Spleen (tissue), 11 donors: Measurements from ENCODE around the gene BPI. TPM values are rescaled to one million over a fixed set of nuclear protein-coding genes. Genes with fewer than 3 reads are reported as not detected.

Experiments used
- DNase-seq: peaks from one replicate; pipeline ENCODE4 v3.0.0-alpha.2; 2020
- H3K27ac ChIP-seq, 8 donors: fragments of 200-600 bp; sonication (generic) in 7 of 8; 1 replicate in 4 of 8; 2 replicates in 4 of 8; pipeline versions ENCODE4 v1.5.0 to v1.8.0; 2016 to 2021; ENCODE audit warnings: inconsistent platforms in 4 of 8, mild to moderate bottlenecking in 4 of 8, moderate library complexity in 1 of 8
- H3K27me3 ChIP-seq, 7 donors: fragments of 200-600 bp; sonication (generic) in 6 of 7; replicated peaks in 1 of 7; 1 replicate in 4 of 7; 2 replicates in 3 of 7; pipeline versions ENCODE4 v1.5.0 to v1.8.0; 2016 to 2021; ENCODE audit warnings: inconsistent platforms in 3 of 7, mild to moderate bottlenecking in 1 of 7
- H3K36me3 ChIP-seq, 6 donors: fragments of 200-600 bp; sonication (generic) in 5 of 6; 1 replicate in 4 of 6; 2 replicates in 2 of 6; pipeline versions ENCODE4 v1.5.0 to v1.8.0; 2016 to 2021; ENCODE audit warnings: inconsistent platforms in 2 of 6
- H3K4me1 ChIP-seq, 6 donors: fragments of 200-600 bp; sonication (generic) in 5 of 6; 1 replicate in 3 of 6; 2 replicates in 3 of 6; pipeline versions ENCODE4 v1.5.0 to v1.8.0; 2016 to 2021; ENCODE audit warnings: inconsistent platforms in 3 of 6
- H3K4me3 ChIP-seq, 8 donors: fragments of 200-600 bp; sonication (generic) in 7 of 8; 1 replicate in 4 of 8; 2 replicates in 4 of 8; pipeline versions ENCODE4 v1.5.0 to v1.8.0; 2016 to 2021; ENCODE audit warnings: inconsistent platforms in 4 of 8, mild to moderate bottlenecking in 4 of 8, moderate library complexity in 2 of 8
- H3K9me3 ChIP-seq, 8 donors: fragments of 200-600 bp; sonication (generic) in 7 of 8; 1 replicate in 4 of 8; 2 replicates in 4 of 8; pipeline versions ENCODE4 v1.5.0 to v1.8.0; 2016 to 2021; ENCODE audit warnings: inconsistent platforms in 4 of 8
- POLR2A ChIP-seq, 3 donors: fragments of 450-650 bp; IDR thresholded peaks; one replicate each; pipeline ENCODE4 v1.5.1; 2017; ENCODE audit warnings: antibody characterized with exemption in 3 of 3, mild to moderate bottlenecking in 1 of 3
- POLR2AphosphoS5 ChIP-seq, 3 donors: sonication (generic); formaldehyde crosslinking; IDR thresholded peaks; one replicate each; pipeline ENCODE4 v1.5.1; 2017; ENCODE audit warnings: antibody characterized with exemption in 3 of 3
- WGBS, 5 donors: extraction: QIAGEN DNeasy Blood & Tissue Kit in 3 of 5; methylation state at CpG; one replicate each; pipeline versions ENCODE4 v1.1.5 to v1.1.7; 2013 to 2018; 5-methylcytosine and 5-hydroxymethylcytosine counted together
- intact Hi-C: fragments of 100-400 bp; cut with DNase I; formaldehyde crosslinking; loops from one replicate; pipeline ENCODE4 v1.15.0; 2023; ENCODE audit warnings: low total_unique reads
- polyA plus RNA-seq, 3 donors: library from polyadenylated mRNA; stranded (reverse); fragments of 200-250 nt; gene quantifications; one replicate each; pipeline ENCODE4 v1.2.1, GENCODE V29; 2013
- total RNA-seq, 7 donors: library from RNA; depleted of rRNA in 3 of 7; stranded (reverse); fragments of >200 nt in 3 of 7; fragmentation: NEBNext Ultra II Directional in 4 of 7; extraction: Animal tissue kit (Norgen Biotek cat#: 25700) in 4 of 7; gene quantifications; one replicate each; pipeline versions ENCODE4 v1.1.0 to v1.2.1, GENCODE V29; 2016 to 2021
- TF ChIP-seq, protein P1 (sequence below), 11 experiments: fragments of 200-600 bp in 7 of 11; fragments of 450-650 bp in 4 of 11; sonication (generic) in 4 of 11; IDR thresholded peaks in 8 of 11; conservative IDR thresholded peaks in 3 of 11; 1 replicate in 7 of 11; 2 replicates in 4 of 11; pipeline versions ENCODE4 v1.4.0 to v1.8.0; 2016 to 2021; ENCODE audit warnings: antibody characterized with exemption in 11 of 11, inconsistent platforms in 4 of 11, mild to moderate bottlenecking in 1 of 11
- donor health status: healthy with polysubstance abuse.
- donor health status: DM: no; HTN: no; CAD: no; lungs with moderate emphysema.
- donor health status: DM: no; HTN: no; CAD: no.
- donor health status: Bipolar disorder and iron deficiency.
- donor health status: healthy.
- donor health status: DM: no; HTN: no; CAD: no.
- donor health status: DM: yes; HTN: yes; CAD: no.

BPI gene
- total and polyA plus RNA-seq, 10 donors = 1.1 to 49.4 (median 4.3) TPM

DNA sequence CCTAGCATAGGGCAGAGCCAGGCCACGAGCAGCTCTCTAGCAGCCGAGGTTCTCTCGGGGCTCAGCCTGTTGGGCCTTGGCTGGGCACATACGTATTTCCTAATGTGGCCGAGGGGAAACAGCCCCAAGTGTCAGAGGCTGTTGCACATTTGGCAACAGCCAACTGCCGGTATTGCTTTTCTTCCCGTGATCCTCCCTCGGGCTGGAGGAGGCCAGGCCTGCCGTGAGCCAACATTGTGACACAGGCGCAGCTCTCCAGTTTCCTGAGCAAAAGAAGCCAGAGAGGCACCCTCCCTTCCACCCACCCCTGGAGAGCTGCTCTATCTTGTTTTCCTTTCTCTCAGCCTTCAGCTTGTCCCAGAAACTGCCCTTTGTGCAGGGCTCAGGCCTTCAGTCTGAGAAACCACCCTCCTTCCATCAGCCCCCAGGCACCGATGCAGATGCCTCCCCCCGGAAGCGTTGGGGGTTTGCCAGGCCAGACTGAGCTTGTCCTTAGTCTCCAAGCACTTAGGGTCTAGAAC, 5.1 kb upstream of the BPI start:
- Histone ChIP-seq H3K4me3 (peak overlapping the region in 1 of 8 donors; percentile 7), H3K36me3 (no peaks in the 10 kb centered on the region), H3K9me3 (no peaks in the 10 kb centered on the region), H3K27me3 (peaks cover 0 to 36% (median 0%) of the 10 kb centered on the region in 7 donors), H3K4me1 (peaks cover 0 to 74% (median 16%) of the 10 kb centered on the region in 6 donors), H3K27ac (peak overlapping the region in 7 of 8 donors; percentile 66 to 86 (median 78))
- intact Hi-C loops = no loop called here
- 16 to 38% (median 24%) methylated on average over 13 of the region's 13 CpGs for WGBS, 5 donors
- peak; percentile 33 to 50 (median 48) for TF ChIP-seq POLR2AphosphoS5 (IDR thresholded peaks at IDR 0.05)
- TF ChIP-seq, protein P1, sequence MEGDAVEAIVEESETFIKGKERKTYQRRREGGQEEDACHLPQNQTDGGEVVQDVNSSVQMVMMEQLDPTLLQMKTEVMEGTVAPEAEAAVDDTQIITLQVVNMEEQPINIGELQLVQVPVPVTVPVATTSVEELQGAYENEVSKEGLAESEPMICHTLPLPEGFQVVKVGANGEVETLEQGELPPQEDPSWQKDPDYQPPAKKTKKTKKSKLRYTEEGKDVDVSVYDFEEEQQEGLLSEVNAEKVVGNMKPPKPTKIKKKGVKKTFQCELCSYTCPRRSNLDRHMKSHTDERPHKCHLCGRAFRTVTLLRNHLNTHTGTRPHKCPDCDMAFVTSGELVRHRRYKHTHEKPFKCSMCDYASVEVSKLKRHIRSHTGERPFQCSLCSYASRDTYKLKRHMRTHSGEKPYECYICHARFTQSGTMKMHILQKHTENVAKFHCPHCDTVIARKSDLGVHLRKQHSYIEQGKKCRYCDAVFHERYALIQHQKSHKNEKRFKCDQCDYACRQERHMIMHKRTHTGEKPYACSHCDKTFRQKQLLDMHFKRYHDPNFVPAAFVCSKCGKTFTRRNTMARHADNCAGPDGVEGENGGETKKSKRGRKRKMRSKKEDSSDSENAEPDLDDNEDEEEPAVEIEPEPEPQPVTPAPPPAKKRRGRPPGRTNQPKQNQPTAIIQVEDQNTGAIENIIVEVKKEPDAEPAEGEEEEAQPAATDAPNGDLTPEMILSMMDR (IDR thresholded peaks at IDR 0.05 in 8 of 11, conservative IDR thresholded peaks at IDR 0.05 in 3 of 11) = no peak
- DNase-seq = peak; percentile 81

DNA sequence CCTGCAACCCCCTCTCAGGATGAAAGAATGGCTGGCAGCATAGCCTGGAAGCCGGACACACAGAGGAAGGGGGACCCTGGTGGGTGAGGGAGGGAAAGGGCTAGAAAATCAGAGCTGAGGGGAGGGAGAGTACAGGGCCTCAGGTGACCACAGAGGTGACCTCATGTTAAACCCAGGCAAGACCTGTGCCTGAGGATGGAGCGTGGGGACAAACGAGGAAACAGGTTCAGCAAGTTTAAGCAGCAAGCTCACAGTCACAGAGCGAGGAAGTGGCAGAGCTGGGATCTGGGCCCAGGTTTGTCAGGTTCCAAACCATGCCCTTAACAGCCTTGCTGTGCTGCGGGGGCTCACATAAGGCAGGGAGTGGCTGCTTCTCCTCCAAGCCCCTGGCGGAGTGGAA, 4.0 kb upstream of the BPI start:
- DNase-seq = no peak

DNA sequence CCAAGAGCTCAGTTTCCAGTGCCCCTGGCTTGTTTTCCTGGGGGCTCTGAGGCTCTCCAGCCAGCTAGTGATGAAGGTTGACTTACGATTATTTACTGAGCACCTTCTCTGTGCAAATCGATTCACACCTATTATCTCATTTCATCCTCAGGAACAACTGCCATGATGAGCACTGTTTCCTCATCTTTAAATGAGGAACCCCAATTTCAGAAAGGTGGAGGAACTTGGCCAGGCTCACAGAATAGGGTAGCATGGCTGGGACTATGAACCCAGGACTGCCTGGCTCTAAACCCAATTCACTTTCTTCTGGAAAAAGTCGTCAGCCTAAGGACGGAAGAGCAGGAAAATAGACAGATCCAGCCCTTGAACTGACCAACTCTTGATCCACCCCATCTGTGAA, 3.5 kb upstream of the BPI start:
- TF ChIP-seq POLR2AphosphoS5 (IDR thresholded peaks at IDR 0.05) = no peak
- TF ChIP-seq, protein P1 (IDR thresholded peaks at IDR 0.05 in 8 of 11, conservative IDR thresholded peaks at IDR 0.05 in 3 of 11) = no peak
- TF ChIP-seq POLR2A (IDR thresholded peaks at IDR 0.05) = no peak
- DNase-seq = no peak
- Histone ChIP-seq H3K4me3 (no peak overlapping the region), H3K36me3 (no peaks in the 10 kb centered on the region), H3K27me3 (peaks cover 0 to 49% (median 11%) of the 10 kb centered on the region in 7 donors), H3K9me3 (no peaks in the 10 kb centered on the region), H3K4me1 (peaks cover 0 to 75% (median 20%) of the 10 kb centered on the region in 6 donors), H3K27ac (peak overlapping the region in 6 of 8 donors; percentile 51 to 81 (median 76))
- intact Hi-C loops = no loop called here
- 58 to 89% (median 69%) methylated on average over 4 of the region's 4 CpGs for WGBS, 5 donors

More for the DNA sequence above, 4.0 kb upstream of the BPI start:
- 57 to 82% (median 73%) methylated on average over 6 of the region's 6 CpGs for WGBS, 5 donors
- Histone ChIP-seq H3K4me3 (no peak overlapping the region), H3K27me3 (peaks cover 0 to 44% (median 6%) of the 10 kb centered on the region in 7 donors), H3K9me3 (no peaks in the 10 kb centered on the region), H3K36me3 (no peaks in the 10 kb centered on the region), H3K27ac (peak overlapping the region in 7 of 8 donors; percentile 27 to 81 (median 74)), H3K4me1 (peaks cover 0 to 75% (median 20%) of the 10 kb centered on the region in 6 donors)
- TF ChIP-seq, protein P1 (IDR thresholded peaks at IDR 0.05 in 8 of 11, conservative IDR thresholded peaks at IDR 0.05 in 3 of 11) = no peak
- TF ChIP-seq POLR2AphosphoS5 (IDR thresholded peaks at IDR 0.05) (no peak), POLR2A (IDR thresholded peaks at IDR 0.05) (no peak)
- intact Hi-C loops = no loop called here

DNA sequence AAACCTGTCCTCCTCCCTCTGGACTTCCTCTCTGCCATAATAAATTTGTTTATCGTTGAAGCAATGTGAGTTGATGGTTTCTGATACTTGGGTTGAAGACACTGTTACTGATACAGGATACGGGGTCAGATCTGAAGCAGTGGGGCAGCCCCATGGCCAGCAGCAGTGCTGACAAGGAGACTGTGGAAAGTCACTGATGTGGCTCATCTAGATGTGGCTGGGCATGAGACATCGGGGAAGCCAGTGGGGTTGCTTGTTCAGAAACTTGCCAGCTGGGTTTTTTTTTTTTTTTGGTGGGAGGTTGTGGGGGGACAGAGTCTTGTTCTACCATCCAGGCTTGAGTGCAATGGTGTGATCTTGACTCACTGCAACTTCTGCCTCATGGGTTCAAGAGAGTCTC, 2.6 kb upstream of the BPI start:
- Histone ChIP-seq H3K4me1 (peaks cover 0 to 71% (median 20%) of the 10 kb centered on the region in 6 donors), H3K27ac (peak overlapping the region in 1 of 8 donors; percentile 79), H3K27me3 (peaks cover 0 to 58% (median 12%) of the 10 kb centered on the region in 7 donors), H3K4me3 (no peak overlapping the region), H3K36me3 (no peaks in the 10 kb centered on the region), H3K9me3 (no peaks in the 10 kb centered on the region)
- no peak for TF ChIP-seq POLR2A (IDR thresholded peaks at IDR 0.05)
- TF ChIP-seq POLR2AphosphoS5 (IDR thresholded peaks at IDR 0.05) = no peak
- TF ChIP-seq, protein P1 (IDR thresholded peaks at IDR 0.05 in 8 of 11, conservative IDR thresholded peaks at IDR 0.05 in 3 of 11) = no peak
- intact Hi-C loops = no loop called here
- WGBS, 5 donors = 70 to 81% (median 78%) methylated on average over 3 of the region's 3 CpGs
- no peak for DNase-seq
